ENCODE results near the gene TMEM213. TPM values are rescaled to one million over a fixed set of nuclear protein-coding genes. Genes with fewer than 3 reads are reported as not detected.
"Not testable (repeated sequence)": the region's sequence is repeated elsewhere in the genome, so short reads cannot be mapped to it uniquely, and the experiment has no call there.

TMEM213 gene
- polyA plus RNA-seq, 1 donor (not counting 4 experiments of a cell fraction or from before 2014, with no cell fraction given) = not detected

- no peak overlapping the region for H3K4me2 ChIP-seq (ENCODE audit: control insufficient read depth, extremely low read depth, insufficient read depth, low read depth, low read length)
- peak overlapping the region; percentile 11 for H2AFZ ChIP-seq (ENCODE audit: control insufficient read depth, low read length)
- no peak overlapping the region for H3K4me3 ChIP-seq (ENCODE audit: control insufficient read depth in 2 of 3, extremely low read depth in 1 of 3, insufficient read depth in 2 of 3, low read depth in 1 of 3, low read length in 3 of 3)
- DNase-seq (ENCODE audit: low read depth, low spot score) (no peak), FAIRE-seq (no peak)
- H3K9ac ChIP-seq (ENCODE audit: control insufficient read depth, extremely low read depth, insufficient read depth, low read length) = no peak overlapping the region
- no peak overlapping the region for H3K27ac ChIP-seq (ENCODE audit: control insufficient read depth, insufficient read depth, low read length)
- no peaks in the 10 kb centered on the region for H3K79me2 ChIP-seq (ENCODE audit: control insufficient read depth, insufficient read depth, low read length)
- H4K20me1 ChIP-seq (ENCODE audit: control insufficient read depth, extremely low read depth, insufficient read depth, low read length) = no peaks in the 10 kb centered on the region
- no peaks in the 10 kb centered on the region for H3K9me3 ChIP-seq (ENCODE audit: control insufficient read depth, low read depth, low read length)
- no peaks in the 10 kb centered on the region for H3K27me3 ChIP-seq (ENCODE audit: control insufficient read depth, extremely low read depth, insufficient read depth, low read length)
- TF ChIP-seq EZH2 (IDR thresholded peaks at IDR 0.05; ENCODE audit: low read length) (no peak), CTCF (optimal IDR thresholded peaks at IDR 0.05 in 1 of 3, IDR thresholded peaks at IDR 0.05 in 1 of 3, conservative IDR thresholded peaks at IDR 0.05 in 1 of 3; ENCODE audit: extremely low read depth in 1 of 3, insufficient read depth in 2 of 3, low read length in 3 of 3) (peak in 2 of 3 experiments; percentile 3 to 38)
- H3K4me1 ChIP-seq (ENCODE audit: control insufficient read depth, extremely low read depth, insufficient read depth, low read length) = peaks cover 3% of the 10 kb centered on the region
- no peaks in the 10 kb centered on the region for H3K9me1 ChIP-seq (ENCODE audit: control insufficient read depth, extremely low read depth, insufficient read depth, low read length)
- dilution Hi-C loops (cut with MboI; ENCODE audit: extremely low pct_ligation_motif_present, low sequenced_read_pairs) = no loop called here
- no peaks in the 10 kb centered on the region for H3K36me3 ChIP-seq (ENCODE audit: control insufficient read depth in 2 of 2, extremely low read depth in 1 of 2, insufficient read depth in 2 of 2, low read length in 2 of 2)
Measured at GRCh38 chr7:138785587-138786437, 12.0 kb upstream of the TMEM213 start.

- no peaks in the 10 kb centered on the region for H3K79me2 ChIP-seq (ENCODE audit: control insufficient read depth, insufficient read depth, low read length)
- FAIRE-seq (no peak), DNase-seq (ENCODE audit: low read depth, low spot score) (no peak)
- no peak overlapping the region for H2AFZ ChIP-seq (ENCODE audit: control insufficient read depth, low read length)
- TF ChIP-seq EZH2 (IDR thresholded peaks at IDR 0.05; ENCODE audit: low read length) (no peak), CTCF (optimal IDR thresholded peaks at IDR 0.05 in 1 of 3, IDR thresholded peaks at IDR 0.05 in 1 of 3, conservative IDR thresholded peaks at IDR 0.05 in 1 of 3; ENCODE audit: extremely low read depth in 1 of 3, insufficient read depth in 2 of 3, low read length in 3 of 3) (no peak)
- H3K27ac ChIP-seq (ENCODE audit: control insufficient read depth, insufficient read depth, low read length) = no peak overlapping the region
- no peaks in the 10 kb centered on the region for H3K9me1 ChIP-seq (ENCODE audit: control insufficient read depth, extremely low read depth, insufficient read depth, low read length)
- H3K4me1 ChIP-seq (ENCODE audit: control insufficient read depth, extremely low read depth, insufficient read depth, low read length) = no peaks in the 10 kb centered on the region
- no peaks in the 10 kb centered on the region for H3K9me3 ChIP-seq (ENCODE audit: control insufficient read depth, low read depth, low read length)
- no peak overlapping the region for H3K9ac ChIP-seq (ENCODE audit: control insufficient read depth, extremely low read depth, insufficient read depth, low read length)
- no peaks in the 10 kb centered on the region for H3K27me3 ChIP-seq (ENCODE audit: control insufficient read depth, extremely low read depth, insufficient read depth, low read length)
- no peaks in the 10 kb centered on the region for H4K20me1 ChIP-seq (ENCODE audit: control insufficient read depth, extremely low read depth, insufficient read depth, low read length)
- dilution Hi-C loops (cut with MboI; ENCODE audit: extremely low pct_ligation_motif_present, low sequenced_read_pairs) = no loop called here
- no peak overlapping the region for H3K4me2 ChIP-seq (ENCODE audit: control insufficient read depth, extremely low read depth, insufficient read depth, low read depth, low read length)
- H3K36me3 ChIP-seq (ENCODE audit: control insufficient read depth in 2 of 2, extremely low read depth in 1 of 2, insufficient read depth in 2 of 2, low read length in 2 of 2) = no peaks in the 10 kb centered on the region
- H3K4me3 ChIP-seq (ENCODE audit: control insufficient read depth in 2 of 3, extremely low read depth in 1 of 3, insufficient read depth in 2 of 3, low read depth in 1 of 3, low read length in 3 of 3) = no peak overlapping the region
Measured at GRCh38 chr7:138796038-138796615, 1.7 kb upstream of the TMEM213 start.

DNA sequence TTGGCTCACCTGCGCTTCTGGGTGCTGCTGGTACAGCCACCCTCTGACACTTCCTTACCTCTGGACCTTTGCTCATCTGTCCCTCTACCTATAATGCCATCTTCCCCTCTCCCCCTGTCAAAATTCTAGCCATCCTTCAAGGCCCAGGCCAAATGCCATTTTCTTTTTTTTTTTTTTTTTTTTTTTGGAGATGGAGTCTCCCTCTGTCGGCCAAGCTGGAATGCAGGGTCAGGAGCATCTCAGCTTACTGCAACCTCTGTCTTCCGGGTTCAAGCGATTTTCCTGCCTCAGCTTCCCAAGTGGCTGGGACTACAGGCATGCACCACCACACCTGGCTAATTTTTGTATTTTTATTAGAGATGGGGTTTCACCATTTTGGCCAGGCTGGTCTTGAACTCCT, 748 bp upstream of the TMEM213 start:
- dilution Hi-C loops (cut with MboI; ENCODE audit: extremely low pct_ligation_motif_present, low sequenced_read_pairs); H2AFZ ChIP-seq (ENCODE audit: control insufficient read depth, low read length); H3K9ac ChIP-seq (ENCODE audit: control insufficient read depth, extremely low read depth, insufficient read depth, low read length); H3K27me3 ChIP-seq (ENCODE audit: control insufficient read depth, extremely low read depth, insufficient read depth, low read length); FAIRE-seq; H3K4me3 ChIP-seq (ENCODE audit: control insufficient read depth in 2 of 3, extremely low read depth in 1 of 3, insufficient read depth in 2 of 3, low read depth in 1 of 3, low read length in 3 of 3); H3K4me2 ChIP-seq (ENCODE audit: control insufficient read depth, extremely low read depth, insufficient read depth, low read depth, low read length); H4K20me1 ChIP-seq (ENCODE audit: control insufficient read depth, extremely low read depth, insufficient read depth, low read length); H3K4me1 ChIP-seq (ENCODE audit: control insufficient read depth, extremely low read depth, insufficient read depth, low read length); H3K27ac ChIP-seq (ENCODE audit: control insufficient read depth, insufficient read depth, low read length); H3K36me3 ChIP-seq (ENCODE audit: control insufficient read depth in 2 of 2, extremely low read depth in 1 of 2, insufficient read depth in 2 of 2, low read length in 2 of 2); H3K79me2 ChIP-seq (ENCODE audit: control insufficient read depth, insufficient read depth, low read length); H3K9me3 ChIP-seq (ENCODE audit: control insufficient read depth, low read depth, low read length); H3K9me1 ChIP-seq (ENCODE audit: control insufficient read depth, extremely low read depth, insufficient read depth, low read length); DNase-seq (ENCODE audit: low read depth, low spot score): not testable (repeated sequence)

All from keratinocyte (primary cell).